Naive thymus-derived CD4-positive, alpha-beta T cell (primary cell): ENCODE measurements around the gene COL1A1. TPM values are rescaled to one million over a fixed set of nuclear protein-coding genes. Genes with fewer than 3 reads are reported as not detected.

Source experiments
- ATAC-seq: fragments of 150-1000 bp; cut with Tn5 transposase; 2 replicates; pipeline ENCODE4 v1.10.0; 2021; ENCODE audit warnings: mild to moderate bottlenecking, moderate library complexity
- CTCF ChIA-PET: fragments of 350-600 bp; sonication (Branson Sonifier 250); formaldehyde crosslinking; loops from one replicate; lab custom pipeline; 2021; ENCODE audit warnings: antibody characterized with exemption; lab: Charles Lee
- POLR2A ChIA-PET: fragments of 350-600 bp; sonication (Branson Sonifier 250); formaldehyde crosslinking; loops from one replicate; lab custom pipeline; 2021; ENCODE audit warnings: antibody characterized with exemption, inconsistent platforms; lab: Charles Lee
- DNase-seq, 9 donors: peaks; one replicate each; pipeline versions ENCODE4 v3.0.0 to v3.0.0-alpha.2; 2020 to 2022; ENCODE audit warnings: mixed read lengths in 1 of 9
- H3K27ac ChIP-seq: one replicate; pipeline ENCODE4 v1.7.0; 2013; ENCODE audit warnings: mild to moderate bottlenecking, low read depth, low read length, moderate library complexity
- H3K27me3 ChIP-seq, 2 donors: one replicate each; pipeline ENCODE4 v1.7.0; 2013; ENCODE audit warnings: low read length in 2 of 2, mild to moderate bottlenecking in 2 of 2, moderate library complexity in 2 of 2; ENCODE audit not compliant: control insufficient read depth in 2 of 2, insufficient read depth in 2 of 2
- H3K36me3 ChIP-seq, 3 experiments: 1 replicate in 2 of 3; 2 replicates in 1 of 3; pipeline ENCODE4 v1.7.0; 2013; ENCODE audit warnings: low read length in 3 of 3, mild to moderate bottlenecking in 3 of 3, moderate library complexity in 1 of 3; ENCODE audit not compliant: insufficient read depth in 3 of 3, control insufficient read depth in 2 of 3
- H3K4me1 ChIP-seq, 2 donors: one replicate each; pipeline ENCODE4 v1.7.0; 2013; ENCODE audit warnings: low read length in 2 of 2, mild to moderate bottlenecking in 2 of 2, moderate library complexity in 1 of 2; ENCODE audit not compliant: control insufficient read depth in 2 of 2, insufficient read depth in 2 of 2
- H3K4me3 ChIP-seq: 2 replicates; pipeline ENCODE4 v1.7.0; 2013; ENCODE audit warnings: mild to moderate bottlenecking, low read length
- H3K9me3 ChIP-seq, 3 experiments: 1 replicate in 2 of 3; 2 replicates in 1 of 3; pipeline ENCODE4 v1.7.0; 2013; ENCODE audit warnings: low read length in 3 of 3; ENCODE audit not compliant: control insufficient read depth in 2 of 3
- H3K27ac Mint-ChIP-seq, 9 donors: one replicate each; pipeline ENCODE4 v1.8.0; 2020 to 2022; ENCODE audit warnings: mixed read lengths in 9 of 9, mild to moderate bottlenecking in 8 of 9, moderate library complexity in 5 of 9, inconsistent platforms in 2 of 9
- H3K27me3 Mint-ChIP-seq, 5 donors: one replicate each; pipeline ENCODE4 v1.8.0; 2021 to 2022; ENCODE audit warnings: mixed read lengths in 5 of 5, mild to moderate bottlenecking in 1 of 5
- H3K36me3 Mint-ChIP-seq, 5 donors: one replicate each; pipeline ENCODE4 v1.8.0; 2020 to 2022; ENCODE audit warnings: mixed read lengths in 5 of 5, mild to moderate bottlenecking in 3 of 5, inconsistent platforms in 1 of 5
- H3K4me1 Mint-ChIP-seq, 7 donors: one replicate each; pipeline ENCODE4 v1.8.0; 2020 to 2022; ENCODE audit warnings: mixed read lengths in 7 of 7, mild to moderate bottlenecking in 3 of 7, inconsistent platforms in 1 of 7
- H3K4me3 Mint-ChIP-seq, 10 donors: one replicate each; pipeline ENCODE4 v1.8.0; 2020 to 2022; ENCODE audit warnings: mild to moderate bottlenecking in 10 of 10, mixed read lengths in 10 of 10, moderate library complexity in 6 of 10, inconsistent platforms in 2 of 10
- H3K9me3 Mint-ChIP-seq, 11 donors: one replicate each; pipeline ENCODE4 v1.8.0; 2020 to 2022; ENCODE audit warnings: mixed read lengths in 11 of 11, mild to moderate bottlenecking in 4 of 11, inconsistent platforms in 1 of 11, moderate library complexity in 1 of 11
- intact Hi-C, 2 donors: fragments of 100-400 bp; cut with micrococcal nuclease; formaldehyde crosslinking; loops; one replicate each; pipeline ENCODE4 v1.15.1; 2023
- polyA plus RNA-seq, 2 donors: library from polyadenylated mRNA; unstranded; fragments of 300-500 nt; fragmentation: Illumina TruSeq; gene quantifications; one replicate each; pipeline ENCODE4 v1.2.3, GENCODE V29; 2021
- total RNA-seq, 6 experiments: library from RNA in 5 of 6; stranded (reverse) in 5 of 6; gene quantifications; 1 replicate in 5 of 6; 2 replicates in 1 of 6; pipeline ENCODE4 v1.2.3 and lab custom pipeline; 2021 to 2026

The COL1A1 gene
- total and polyA plus RNA-seq, 7 experiments from 2014 or later, result 0.36 to 12.6 (median 1.2) TPM; not detected in 2

- H3K36me3 ChIP-seq, result no peaks in the 10 kb centered on the region
- no peak for ATAC-seq
- CTCF ChIA-PET, result interaction anchor here (0.7 to 1.0 kb wide), 3 partner anchors 15 to 200 kb away, joined by 3 read pairs; no protein-coding TSS in a partner anchor
- peaks cover 0 to 5% (median 0%) of the 10 kb centered on the region in 11 donors for H3K9me3 Mint-ChIP-seq
- H3K4me3 ChIP-seq, result no peak overlapping the region
- no peak overlapping the region for H3K27ac ChIP-seq
- H3K4me1 ChIP-seq, result peaks cover 12% of the 10 kb centered on the region in 2 donors
- peaks cover 30 to 55% (median 33%) of the 10 kb centered on the region in 5 donors for H3K27me3 Mint-ChIP-seq
- intact Hi-C loops, result loop anchor here (1.0 to 2.0 kb wide), 4 partner anchors 29 to 83 kb away; no protein-coding TSS in a partner anchor
- H3K4me3 Mint-ChIP-seq, result peak overlapping the region in 7 of 10 donors; percentile 2 to 74 (median 25)
- POLR2A ChIA-PET, result no interaction called here
- DNase-seq, result peak; percentile 33 to 64 (median 47)
- H3K27me3 ChIP-seq, result peaks cover 5 to 13% of the 10 kb centered on the region in 2 donors
- peaks cover 6 to 27% (median 25%) of the 10 kb centered on the region in 7 donors for H3K4me1 Mint-ChIP-seq
- H3K27ac Mint-ChIP-seq, result peak overlapping the region in 6 of 9 donors; percentile 0 to 91 (median 62)
- no peaks in the 10 kb centered on the region for H3K9me3 ChIP-seq
- H3K36me3 Mint-ChIP-seq, result no peaks in the 10 kb centered on the region
Observed at GRCh38 chr17:50198026-50198669, 3.3 kb downstream of the COL1A1 start.

- H3K4me1 Mint-ChIP-seq, result peaks cover 6 to 27% (median 25%) of the 10 kb centered on the region in 7 donors
- peaks cover 18 to 43% (median 20%) of the 10 kb centered on the region in 5 donors for H3K27me3 Mint-ChIP-seq
- peaks cover 0 to 5% (median 0%) of the 10 kb centered on the region in 11 donors for H3K9me3 Mint-ChIP-seq
- H3K4me3 Mint-ChIP-seq, result no peak overlapping the region
- Histone ChIP-seq H3K27me3 (peaks cover 5 to 10% of the 10 kb centered on the region in 2 donors), H3K36me3 (no peaks in the 10 kb centered on the region), H3K27ac (no peak overlapping the region), H3K4me1 (peaks cover 12% of the 10 kb centered on the region in 2 donors), H3K9me3 (no peaks in the 10 kb centered on the region), H3K4me3 (no peak overlapping the region)
- no peak overlapping the region for H3K27ac Mint-ChIP-seq
- ChIA-PET POLR2A (no interaction called here), CTCF (interaction anchor here (1.0 to 2.0 kb wide), 4 partner anchors 16 to 101 kb away, joined by 3 to 8 read pairs (median 3); no protein-coding TSS in a partner anchor)
- no peak for DNase-seq
- no peak for ATAC-seq
- H3K36me3 Mint-ChIP-seq, result no peaks in the 10 kb centered on the region
- intact Hi-C loops, result no loop called here
Observed at GRCh38 chr17:50196826-50197225, 4.6 kb downstream of the COL1A1 start.

GRCh38 chr17:50196036-50196435 is 5.4 kb downstream of the COL1A1 start:
- Histone ChIP-seq H3K36me3 (no peaks in the 10 kb centered on the region), H3K9me3 (no peaks in the 10 kb centered on the region), H3K4me3 (no peak overlapping the region), H3K27ac (no peak overlapping the region), H3K4me1 (peaks cover 9 to 12% of the 10 kb centered on the region in 2 donors), H3K27me3 (peaks cover 2 to 5% of the 10 kb centered on the region in 2 donors)
- H3K27me3 Mint-ChIP-seq, result peaks cover 13 to 36% (median 15%) of the 10 kb centered on the region in 5 donors
- peaks cover 0 to 1% (median 0%) of the 10 kb centered on the region in 11 donors for H3K9me3 Mint-ChIP-seq
- intact Hi-C loops, result no loop called here
- no peak overlapping the region for H3K27ac Mint-ChIP-seq
- ATAC-seq, result no peak
- DNase-seq, result no peak
- CTCF ChIA-PET, result interaction anchor here (1.1 to 2.0 kb wide), 2 partner anchors 26 to 166 kb away, joined by 5 to 8 read pairs; no protein-coding TSS in a partner anchor
- no peak overlapping the region for H3K4me3 Mint-ChIP-seq
- POLR2A ChIA-PET, result no interaction called here
- peaks cover 5 to 23% (median 22%) of the 10 kb centered on the region in 7 donors for H3K4me1 Mint-ChIP-seq
- no peaks in the 10 kb centered on the region for H3K36me3 Mint-ChIP-seq

GRCh38 chr17:50194934-50195865 is 6.2 kb downstream of the COL1A1 start:
- Histone ChIP-seq H3K4me3 (no peak overlapping the region), H3K27ac (no peak overlapping the region), H3K27me3 (peaks cover 0 to 5% of the 10 kb centered on the region in 2 donors), H3K36me3 (no peaks in the 10 kb centered on the region), H3K4me1 (peaks cover 5% of the 10 kb centered on the region in 2 donors), H3K9me3 (no peaks in the 10 kb centered on the region)
- H3K4me3 Mint-ChIP-seq, result no peak overlapping the region
- peaks cover 0 to 1% (median 0%) of the 10 kb centered on the region in 11 donors for H3K9me3 Mint-ChIP-seq
- H3K4me1 Mint-ChIP-seq, result peaks cover 0 to 16% (median 14%) of the 10 kb centered on the region in 7 donors
- H3K36me3 Mint-ChIP-seq, result no peaks in the 10 kb centered on the region
- ChIA-PET POLR2A (no interaction called here), CTCF (interaction anchor here (1.1 to 2.0 kb wide), 2 partner anchors 25 to 167 kb away, joined by 5 to 8 read pairs; no protein-coding TSS in a partner anchor)
- peaks cover 7 to 30% (median 9%) of the 10 kb centered on the region in 5 donors for H3K27me3 Mint-ChIP-seq
- no peak overlapping the region for H3K27ac Mint-ChIP-seq
- DNase-seq, result no peak
- intact Hi-C loops, result no loop called here
- no peak for ATAC-seq

GRCh38 chr17:50194140-50194933 is 7.1 kb downstream of the COL1A1 start:
- Mint-ChIP-seq H3K4me3 (no peak overlapping the region), H3K27ac (no peak overlapping the region), H3K4me1 (peaks cover 0 to 11% (median 9%) of the 10 kb centered on the region in 7 donors), H3K36me3 (no peaks in the 10 kb centered on the region), H3K27me3 (peaks cover 7 to 26% (median 9%) of the 10 kb centered on the region in 5 donors), H3K9me3 (peaks cover 0 to 1% (median 0%) of the 10 kb centered on the region in 11 donors)
- ChIA-PET POLR2A (no interaction called here), CTCF (no interaction called here)
- Histone ChIP-seq H3K9me3 (no peaks in the 10 kb centered on the region), H3K4me3 (no peak overlapping the region), H3K4me1 (no peaks in the 10 kb centered on the region), H3K36me3 (no peaks in the 10 kb centered on the region), H3K27ac (no peak overlapping the region), H3K27me3 (peaks cover 0 to 5% of the 10 kb centered on the region in 2 donors)
- intact Hi-C loops, result no loop called here
- DNase-seq (peak in 1 of 9 donors; percentile 5), ATAC-seq (no peak)
